GM19023 (cell line): ENCODE results near the gene NTMT2.
"Not testable (repeated sequence)": the region's sequence is repeated elsewhere in the genome, so short reads cannot be mapped to it uniquely, and the experiment has no call there.

Experiments used
- ATAC-seq: cut with Tn5 transposase; IDR thresholded peaks from one replicate; pipeline ENCODE4 v1.9.1; 2021; ENCODE audit warnings: mild to moderate bottlenecking, moderate library complexity; ENCODE audit not compliant: unreplicated experiment

The NTMT2 gene

GRCh38 chr1:170145770-170146676 lies at the start of gene NTMT2:
TSS of gene NTMT2 (plus strand) at chr1:170145959. CDS start at chr1:170146108, 149 bp downstream.
- no peak for ATAC-seq

- ATAC-seq, result no peak
Measured at GRCh38 chr1:170095976-170096748, 49.6 kb upstream of the NTMT2 start.

GRCh38 chr1:170096806-170097340 lies 48.9 kb upstream of the NTMT2 start:
- ATAC-seq, result no peak

- no peak for ATAC-seq
Measured at GRCh38 chr1:170097449-170097948, 48.3 kb upstream of the NTMT2 start.

- ATAC-seq, result not testable (repeated sequence)
Measured at GRCh38 chr1:170113140-170113539, 32.6 kb upstream of the NTMT2 start.

- no peak for ATAC-seq
Measured at GRCh38 chr1:170114906-170115305, 30.9 kb upstream of the NTMT2 start.

- no peak for ATAC-seq
Measured at GRCh38 chr1:170122366-170122765, 23.4 kb upstream of the NTMT2 start.

GRCh38 chr1:170125269-170125668 lies 20.5 kb upstream of the NTMT2 start:
- no peak for ATAC-seq

GRCh38 chr1:170126696-170127095 lies 19.1 kb upstream of the NTMT2 start:
- peak; percentile 99 for ATAC-seq

GRCh38 chr1:170131450-170131849 lies 14.3 kb upstream of the NTMT2 start:
- ATAC-seq, result no peak

- no peak for ATAC-seq
Measured at GRCh38 chr1:170131984-170132383, 13.8 kb upstream of the NTMT2 start.

GRCh38 chr1:170133766-170134495 lies 11.8 kb upstream of the NTMT2 start:
- ATAC-seq, result no peak

- ATAC-seq, result no peak
Measured at GRCh38 chr1:170134521-170134920, 11.2 kb upstream of the NTMT2 start.

- ATAC-seq, result no peak
Measured at GRCh38 chr1:170140371-170140770, 5.4 kb upstream of the NTMT2 start.

GRCh38 chr1:170145061-170145460 lies 698 bp upstream of the NTMT2 start:
- no peak for ATAC-seq

- no peak for ATAC-seq
Measured at GRCh38 chr1:170146720-170147263, 1.0 kb downstream of the NTMT2 start.

- no peak for ATAC-seq
Measured at GRCh38 chr1:170149241-170149640, 3.5 kb downstream of the NTMT2 start.

- ATAC-seq, result no peak
Measured at GRCh38 chr1:170150016-170150415, 4.3 kb downstream of the NTMT2 start.

GRCh38 chr1:170150921-170151320 lies 5.2 kb downstream of the NTMT2 start:
- ATAC-seq, result no peak

- ATAC-seq, result no peak
Measured at GRCh38 chr1:170153417-170153816, 7.7 kb downstream of the NTMT2 start.
